Activated CD4-positive, alpha-beta T cell treated with anti-CD3 and anti-CD28 coated beads, Interleukin-2, amount 50 U/mL, for 24 hours (primary cell): Measurements from ENCODE around the gene THG1L.

Experiments
- DNase-seq, 2 donors: peaks; one replicate each; pipeline ENCODE4 v3.0.0-alpha.2; 2020; ENCODE audit warnings: low read depth in 1 of 2, low spot score in 1 of 2

THG1L gene

GRCh38 chr5:157756122-157756521, 24.9 kb downstream of the THG1L start:
- DNase-seq, result no peak

- DNase-seq, result no peak
Measured at GRCh38 chr5:157758706-157759105, 27.5 kb downstream of the THG1L start.

GRCh38 chr5:157761690-157762621, 30.7 kb downstream of the THG1L start:
- DNase-seq, result peak in 1 of 2 donors; percentile 25

- no peak for DNase-seq
Measured at GRCh38 chr5:157764531-157764930, 33.3 kb downstream of the THG1L start.

- no peak for DNase-seq
Measured at GRCh38 chr5:157766442-157766841, 35.2 kb downstream of the THG1L start.

- no peak for DNase-seq
Measured at GRCh38 chr5:157766902-157767301, 35.7 kb downstream of the THG1L start.

GRCh38 chr5:157767689-157768088, 36.5 kb downstream of the THG1L start:
- no peak for DNase-seq

GRCh38 chr5:157770665-157771064, 39.4 kb downstream of the THG1L start:
- DNase-seq, result no peak

- DNase-seq, result no peak
Measured at GRCh38 chr5:157772127-157772526, 40.9 kb downstream of the THG1L start.

GRCh38 chr5:157778121-157778805, 47.0 kb downstream of the THG1L start:
- no peak for DNase-seq

- no peak for DNase-seq
Measured at GRCh38 chr5:157779221-157779620, 48.0 kb downstream of the THG1L start.

GRCh38 chr5:157785801-157786200, 54.6 kb downstream of the THG1L start:
- no peak for DNase-seq
